Esophagus squamous epithelium (tissue), 4 donors: Measurements from ENCODE around the gene LHX4.

Source experiments
- POLR2A ChIP-seq, 4 donors: fragments of 450-650 bp; IDR thresholded peaks; one replicate each; pipeline ENCODE4 v1.6.1; 2017; ENCODE audit warnings: antibody characterized with exemption in 4 of 4, mild to moderate bottlenecking in 4 of 4, moderate library complexity in 3 of 4
- TF ChIP-seq, protein P1 (sequence below), 6 experiments: fragments of 450-650 bp in 4 of 6; fragments of 200-600 bp in 2 of 6; sonication (generic) in 2 of 6; IDR thresholded peaks; one replicate each; pipeline ENCODE4 v1.5.1; 2016 to 2019; ENCODE audit warnings: antibody characterized with exemption in 6 of 6, mild to moderate bottlenecking in 4 of 6, moderate library complexity in 4 of 6

- TF ChIP-seq, protein P1, sequence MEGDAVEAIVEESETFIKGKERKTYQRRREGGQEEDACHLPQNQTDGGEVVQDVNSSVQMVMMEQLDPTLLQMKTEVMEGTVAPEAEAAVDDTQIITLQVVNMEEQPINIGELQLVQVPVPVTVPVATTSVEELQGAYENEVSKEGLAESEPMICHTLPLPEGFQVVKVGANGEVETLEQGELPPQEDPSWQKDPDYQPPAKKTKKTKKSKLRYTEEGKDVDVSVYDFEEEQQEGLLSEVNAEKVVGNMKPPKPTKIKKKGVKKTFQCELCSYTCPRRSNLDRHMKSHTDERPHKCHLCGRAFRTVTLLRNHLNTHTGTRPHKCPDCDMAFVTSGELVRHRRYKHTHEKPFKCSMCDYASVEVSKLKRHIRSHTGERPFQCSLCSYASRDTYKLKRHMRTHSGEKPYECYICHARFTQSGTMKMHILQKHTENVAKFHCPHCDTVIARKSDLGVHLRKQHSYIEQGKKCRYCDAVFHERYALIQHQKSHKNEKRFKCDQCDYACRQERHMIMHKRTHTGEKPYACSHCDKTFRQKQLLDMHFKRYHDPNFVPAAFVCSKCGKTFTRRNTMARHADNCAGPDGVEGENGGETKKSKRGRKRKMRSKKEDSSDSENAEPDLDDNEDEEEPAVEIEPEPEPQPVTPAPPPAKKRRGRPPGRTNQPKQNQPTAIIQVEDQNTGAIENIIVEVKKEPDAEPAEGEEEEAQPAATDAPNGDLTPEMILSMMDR (IDR thresholded peaks at IDR 0.05), result no peak
- no peak for TF ChIP-seq POLR2A (IDR thresholded peaks at IDR 0.05)
These were observed 48.1 kb downstream of the LHX4 start for GRCh38 chr1:180278194-180278515.
